ENCODE measurements around the gene SLCO4A1.

SLCO4A1 gene

GRCh38 chr20:62638055-62638570 is 4.2 kb upstream of the SLCO4A1 start:
- H3K4me3 ChIP-seq (replicated peaks in 1 of 2; ENCODE audit: low read depth in 2 of 2, low read length in 2 of 2), result no peak overlapping the region
- no peak for DNase-seq (ENCODE audit: low read depth in 2 of 2)
- TF ChIP-seq CTCF (IDR thresholded peaks at IDR 0.05; ENCODE audit: low read depth, low read length), result no peak

GRCh38 chr20:62638679-62639406 is 3.5 kb upstream of the SLCO4A1 start:
- DNase-seq (ENCODE audit: low read depth in 2 of 2), result no peak
- no peak overlapping the region for H3K4me3 ChIP-seq (replicated peaks in 1 of 2; ENCODE audit: low read depth in 2 of 2, low read length in 2 of 2)
- TF ChIP-seq CTCF (IDR thresholded peaks at IDR 0.05; ENCODE audit: low read depth, low read length), result no peak

- H3K4me3 ChIP-seq (replicated peaks in 1 of 2; ENCODE audit: low read depth in 2 of 2, low read length in 2 of 2), result no peak overlapping the region
- TF ChIP-seq CTCF (IDR thresholded peaks at IDR 0.05; ENCODE audit: low read depth, low read length), result no peak
- no peak for DNase-seq (ENCODE audit: low read depth in 2 of 2)
Observed at GRCh38 chr20:62639765-62640164, 2.5 kb upstream of the SLCO4A1 start.

GRCh38 chr20:62640870-62641269 is 1.4 kb upstream of the SLCO4A1 start:
- DNase-seq (ENCODE audit: low read depth in 2 of 2), result no peak
- no peak for TF ChIP-seq CTCF (IDR thresholded peaks at IDR 0.05; ENCODE audit: low read depth, low read length)
- no peak overlapping the region for H3K4me3 ChIP-seq (replicated peaks in 1 of 2; ENCODE audit: low read depth in 2 of 2, low read length in 2 of 2)

GRCh38 chr20:62641321-62642050 is 817 bp upstream of the SLCO4A1 start:
- TF ChIP-seq CTCF (IDR thresholded peaks at IDR 0.05; ENCODE audit: low read depth, low read length), result no peak
- no peak for DNase-seq (ENCODE audit: low read depth in 2 of 2)
- peak overlapping the region in 1 of 2 donors; percentile 23 for H3K4me3 ChIP-seq (replicated peaks in 1 of 2; ENCODE audit: low read depth in 2 of 2, low read length in 2 of 2)

- no peak for TF ChIP-seq CTCF (IDR thresholded peaks at IDR 0.05; ENCODE audit: low read depth, low read length)
- H3K4me3 ChIP-seq (replicated peaks in 1 of 2; ENCODE audit: low read depth in 2 of 2, low read length in 2 of 2), result peak overlapping the region in 1 of 2 donors; percentile 19
- DNase-seq (ENCODE audit: low read depth in 2 of 2), result peak in 1 of 2 donors; percentile 38
Observed at GRCh38 chr20:62642666-62643520, 590 bp downstream of the SLCO4A1 start.

Measured in cardiac fibroblast (primary cell).